PC-9 (cell line): ENCODE data around the gene BCL6. TPM values are rescaled to one million over a fixed set of nuclear protein-coding genes. Genes with fewer than 3 reads are reported as not detected.

Experiments
- BruUV-seq: library from RNA; stranded (reverse); fragments of 400-500 nt; replicated peaks from 2 replicates; lab custom pipeline; 2021; lab: Mats Ljungman, UMichigan
- CTCF ChIA-PET: fragments of 300-600 bp; sonication (Branson Sonifier 250); formaldehyde crosslinking; loops from one replicate; lab custom pipeline; 2022; ENCODE audit warnings: antibody characterized with exemption; lab: Charles Lee
- POLR2A ChIA-PET: fragments of 300-600 bp; sonication (Branson Sonifier 250); formaldehyde crosslinking; loops from one replicate; lab custom pipeline; 2022; ENCODE audit warnings: antibody characterized with exemption; ENCODE audit not compliant: unreplicated experiment; lab: Charles Lee
- DNase-seq, 2 experiments: peaks; one replicate each; pipeline versions ENCODE4 v3.0.0 to v3.0.0-alpha.2; 2015 to 2022; ENCODE audit warnings: mixed read lengths in 1 of 2
- H2AFZ ChIP-seq: fragments of 200-600 bp; sonication (generic); 2 replicates; pipeline ENCODE4 v1.8.1; 2017; ENCODE audit warnings: antibody characterized with exemption
- H3F3A ChIP-seq: fragments of 200-600 bp; sonication (generic); 2 replicates; pipeline ENCODE4 v1.8.1; 2017; ENCODE audit warnings: antibody characterized with exemption, mild to moderate bottlenecking, low read depth; ENCODE audit not compliant: insufficient read depth
- H3K27ac ChIP-seq: fragments of 200-600 bp; sonication (generic); 2 replicates; pipeline ENCODE4 v1.6.1; 2016; ENCODE audit warnings: mixed run types
- H3K27me3 ChIP-seq: fragments of 200-600 bp; sonication (generic); 2 replicates; pipeline ENCODE4 v1.6.1; 2016; ENCODE audit warnings: low read depth, mixed run types; ENCODE audit not compliant: insufficient read depth
- H3K36me3 ChIP-seq: fragments of 200-600 bp; sonication (generic); 2 replicates; pipeline ENCODE4 v1.6.1; 2016; ENCODE audit warnings: low read depth, mixed run types
- H3K4me1 ChIP-seq: fragments of 200-600 bp; sonication (generic); replicated peaks from 2 replicates; pipeline ENCODE4 v1.6.1; 2016; ENCODE audit warnings: mixed run types; ENCODE audit not compliant: insufficient read depth
- H3K4me2 ChIP-seq: fragments of 200-600 bp; sonication (generic); 2 replicates; pipeline ENCODE4 v1.6.1; 2017; ENCODE audit warnings: mixed run types
- H3K4me3 ChIP-seq: fragments of 200-600 bp; sonication (generic); 2 replicates; pipeline ENCODE4 v1.6.1; 2016; ENCODE audit warnings: mixed run types
- H3K79me2 ChIP-seq: fragments of 200-600 bp; sonication (generic); 2 replicates; pipeline ENCODE4 v1.6.1; 2017; ENCODE audit warnings: low read depth, mixed run types
- H3K9me2 ChIP-seq: fragments of 200-600 bp; sonication (generic); 2 replicates; pipeline ENCODE4 v1.8.1; 2017; ENCODE audit warnings: mild to moderate bottlenecking; ENCODE audit not compliant: insufficient read depth
- H3K9me3 ChIP-seq: fragments of 200-600 bp; sonication (generic); 2 replicates; pipeline ENCODE4 v1.8.1; 2016; ENCODE audit warnings: low read depth; ENCODE audit not compliant: insufficient read depth
- H4K20me1 ChIP-seq: fragments of 200-600 bp; sonication (generic); 2 replicates; pipeline ENCODE4 v1.8.1; 2017; ENCODE audit not compliant: insufficient read depth
- CTCF ChIP-seq: fragments of 200-600 bp; sonication (generic); conservative IDR thresholded peaks from 2 replicates; pipeline ENCODE4 v1.6.1; 2017; ENCODE audit warnings: mixed run types, antibody characterized with exemption, mild to moderate bottlenecking, moderate library complexity
- EZH2 ChIP-seq: fragments of 200-600 bp; sonication (generic); IDR thresholded peaks from 2 replicates; pipeline ENCODE4 v1.8.0; 2017; ENCODE audit warnings: antibody characterized with exemption, low read depth
- intact Hi-C: fragments of 100-400 bp; cut with micrococcal nuclease; formaldehyde crosslinking; loops from one replicate; pipeline ENCODE4 v1.10.0; 2022; ENCODE audit not compliant: unreplicated experiment
- total RNA-seq: library from RNA; stranded (reverse); gene quantifications from 2 replicates; pipeline ENCODE4 v1.2.3, GENCODE V29; 2021

Gene BCL6
- total RNA-seq, 1 experiment from 2014 or later, result 42.2 TPM

- Histone ChIP-seq H3K27me3 (no peaks in the 10 kb centered on the region), H3K4me2 (no peak overlapping the region), H3K4me1 (no peaks in the 10 kb centered on the region), H2AFZ (no peak overlapping the region), H4K20me1 (peaks cover 18% of the 10 kb centered on the region), H3K4me3 (no peak overlapping the region), H3K27ac (no peak overlapping the region), H3K79me2 (peaks cover 8% of the 10 kb centered on the region), H3K36me3 (peaks cover 92% of the 10 kb centered on the region), H3K9me2 (no peaks in the 10 kb centered on the region), H3F3A (peaks cover 15% of the 10 kb centered on the region; the same call in 1 of the 2 replicates), H3K9me3 (no peaks in the 10 kb centered on the region)
- ChIA-PET CTCF (no interaction called here), POLR2A (no interaction called here)
- TF ChIP-seq EZH2 (no peak), CTCF (no peak)
- no peak for DNase-seq
- intact Hi-C loops, result no loop called here
- BruUV-seq, result no TSS peak
Measured at GRCh38 chr3:187728248-187728647, 17.0 kb downstream of the BCL6 start.

DNA sequence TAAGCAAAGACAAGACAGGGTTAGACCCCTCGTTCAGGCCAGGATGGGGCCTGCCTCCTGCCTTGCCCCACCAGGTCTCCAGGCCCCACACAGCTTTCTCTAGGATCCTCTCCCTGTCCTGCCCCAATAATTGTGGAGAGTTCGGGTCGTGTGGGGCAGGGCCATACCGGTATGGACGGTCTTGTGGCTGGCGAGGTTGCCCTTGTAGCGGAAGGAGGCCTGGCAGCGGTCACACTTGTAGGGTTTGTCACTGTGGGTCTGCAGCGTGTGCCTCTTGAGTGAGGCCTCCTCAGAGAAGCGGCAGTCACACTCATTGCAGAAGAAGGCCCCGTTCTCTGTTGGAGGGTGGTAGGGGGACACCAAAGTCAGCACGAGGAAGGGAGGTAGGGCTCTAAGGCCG is 18.7 kb downstream of the BCL6 start:
- H3K36me3 ChIP-seq, result peaks cover 86% of the 10 kb centered on the region
- peaks cover 19% of the 10 kb centered on the region for H3F3A ChIP-seq
- no peak overlapping the region for H3K27ac ChIP-seq
- H3K4me1 ChIP-seq, result no peaks in the 10 kb centered on the region
- no peak overlapping the region for H2AFZ ChIP-seq
- H3K4me3 ChIP-seq, result no peak overlapping the region
- peaks cover 18% of the 10 kb centered on the region for H4K20me1 ChIP-seq
- intact Hi-C loops, result no loop called here
- no peak overlapping the region for H3K4me2 ChIP-seq
- no peaks in the 10 kb centered on the region for H3K27me3 ChIP-seq
- no peaks in the 10 kb centered on the region for H3K9me2 ChIP-seq
- BruUV-seq, result no TSS peak
- POLR2A ChIA-PET, result no interaction called here
- H3K79me2 ChIP-seq, result no peaks in the 10 kb centered on the region
- TF ChIP-seq EZH2, result no peak
- no peak for TF ChIP-seq CTCF
- no peak for DNase-seq
- CTCF ChIA-PET, result interaction anchor here (0.8 kb wide), 1 partner anchor 811 kb away, joined by 4 read pairs; no protein-coding TSS in a partner anchor
- no peaks in the 10 kb centered on the region for H3K9me3 ChIP-seq

GRCh38 chr3:187725653-187726370 is 19.5 kb downstream of the BCL6 start:
- H3K4me2 ChIP-seq, result no peak overlapping the region
- CTCF ChIA-PET, result no interaction called here
- no peak overlapping the region for H3K27ac ChIP-seq
- POLR2A ChIA-PET, result no interaction called here
- H3K4me1 ChIP-seq, result no peaks in the 10 kb centered on the region
- intact Hi-C loops, result no loop called here
- H3F3A ChIP-seq, result peaks cover 27% of the 10 kb centered on the region
- H3K36me3 ChIP-seq, result peaks cover 78% of the 10 kb centered on the region
- no peaks in the 10 kb centered on the region for H3K9me2 ChIP-seq
- no peaks in the 10 kb centered on the region for H3K27me3 ChIP-seq
- no peaks in the 10 kb centered on the region for H3K79me2 ChIP-seq
- DNase-seq, result no peak
- no peaks in the 10 kb centered on the region for H3K9me3 ChIP-seq
- BruUV-seq, result no TSS peak
- no peak overlapping the region for H3K4me3 ChIP-seq
- H2AFZ ChIP-seq, result no peak overlapping the region
- TF ChIP-seq EZH2, result no peak
- TF ChIP-seq CTCF, result no peak
- H4K20me1 ChIP-seq, result peaks cover 23% of the 10 kb centered on the region
